OCI-LY1 (cell line): Measurements from ENCODE around the gene DIAPH3.

Experiments
- H2AFZ ChIP-seq: fragments of 200-600 bp; sonication (generic), shearing (Covaris generic); 2 replicates; pipeline ENCODE4 v1.6.0; 2014; ENCODE audit warnings: antibody characterized with exemption, mild to moderate bottlenecking, low read length
- H3F3A ChIP-seq: fragments of 200-600 bp; sonication (generic), shearing (Covaris generic); 2 replicates; pipeline ENCODE4 v1.6.0; 2014; ENCODE audit warnings: mild to moderate bottlenecking, antibody characterized with exemption, low read length, moderate library complexity; ENCODE audit not compliant: insufficient read depth
- H3K27ac ChIP-seq: fragments of 200-600 bp; sonication (generic); 2 replicates; pipeline ENCODE4 v1.5.1; 2014; ENCODE audit warnings: low read length, mixed run types, mild to moderate bottlenecking, low read depth; ENCODE audit not compliant: poor library complexity, severe bottlenecking
- H3K27me3 ChIP-seq: fragments of 200-600 bp; sonication (generic); 2 replicates; pipeline ENCODE4 v1.6.0; 2014; ENCODE audit warnings: antibody characterized with exemption, mild to moderate bottlenecking, low read length, moderate library complexity; ENCODE audit not compliant: insufficient read depth
- H3K36me3 ChIP-seq: fragments of 200-600 bp; sonication (generic); 2 replicates; pipeline ENCODE4 v1.6.1; 2014; ENCODE audit warnings: mild to moderate bottlenecking, antibody characterized with exemption, low read length, moderate library complexity, mixed read lengths; ENCODE audit not compliant: insufficient read depth
- H3K4me1 ChIP-seq: fragments of 200-600 bp; sonication (generic); 2 replicates; pipeline ENCODE4 v1.5.1; 2014; ENCODE audit warnings: mild to moderate bottlenecking, low read length, moderate library complexity; ENCODE audit not compliant: insufficient read depth, severe bottlenecking
- H3K4me2 ChIP-seq: fragments of 200-600 bp; sonication (generic), shearing (Covaris generic); 2 replicates; pipeline ENCODE4 v1.6.1; 2014; ENCODE audit warnings: low read length
- H3K4me3 ChIP-seq: fragments of 200-600 bp; sonication (generic); 2 replicates; pipeline ENCODE4 v1.5.1; 2014; ENCODE audit warnings: low read length, low read depth, mild to moderate bottlenecking, mixed read lengths; ENCODE audit not compliant: poor library complexity, severe bottlenecking
- H3K79me2 ChIP-seq: fragments of 200-600 bp; shearing (Covaris generic); 2 replicates; pipeline ENCODE4 v1.6.1; 2016; ENCODE audit warnings: mixed run types, low read length, mixed read lengths; ENCODE audit not compliant: insufficient read depth
- H3K9ac ChIP-seq: fragments of 200-600 bp; sonication (generic), shearing (Covaris generic); 2 replicates; pipeline ENCODE4 v1.6.1; 2014; ENCODE audit warnings: mild to moderate bottlenecking, low read length, mixed read lengths
- H3K9me2 ChIP-seq: fragments of 200-600 bp; sonication (generic), shearing (Covaris generic); 2 replicates; pipeline ENCODE4 v1.6.1; 2014; ENCODE audit warnings: low read depth, mild to moderate bottlenecking, low read length, mixed read lengths
- H3K9me3 ChIP-seq: fragments of 200-600 bp; shearing (Covaris generic); 2 replicates; pipeline ENCODE4 v1.6.1; 2014; ENCODE audit warnings: low read length, mixed read lengths
- H4K20me1 ChIP-seq: fragments of 200-600 bp; sonication (generic), shearing (Covaris generic); 2 replicates; pipeline ENCODE4 v1.6.0; 2016; ENCODE audit warnings: mild to moderate bottlenecking, low read length; ENCODE audit not compliant: insufficient read depth
- CTCF ChIP-seq: fragments of 200-600 bp; sonication (generic), shearing (Covaris generic); IDR thresholded peaks from 2 replicates; pipeline ENCODE4 v1.5.1; 2017; ENCODE audit warnings: mild to moderate bottlenecking, antibody characterized with exemption, low read length, moderate library complexity, mixed read lengths
- EZH2 ChIP-seq: fragments of 200-600 bp; sonication (generic), shearing (Covaris generic); IDR thresholded peaks from 2 replicates; pipeline ENCODE4 v1.8.0; 2017; ENCODE audit warnings: borderline replicate concordance, mixed run types, mild to moderate bottlenecking, antibody characterized with exemption, low read length, moderate library complexity, mixed read lengths

The DIAPH3 gene

GRCh38 chr13:60146471-60146870, 17.3 kb downstream of the DIAPH3 start:
- Histone ChIP-seq H3K9me2 (no peaks in the 10 kb centered on the region), H3K9me3 (no peaks in the 10 kb centered on the region), H3K4me1 (peaks cover 4% of the 10 kb centered on the region), H2AFZ (no peak overlapping the region), H3K36me3 (no peaks in the 10 kb centered on the region), H3K27me3 (no peaks in the 10 kb centered on the region), H3K4me3 (no peak overlapping the region), H3F3A (no peaks in the 10 kb centered on the region), H4K20me1 (no peaks in the 10 kb centered on the region), H3K9ac (no peak overlapping the region), H3K4me2 (no peak overlapping the region), H3K79me2 (peaks cover 35% of the 10 kb centered on the region), H3K27ac (no peak overlapping the region)
- no peak for TF ChIP-seq CTCF
- no peak for TF ChIP-seq EZH2

GRCh38 chr13:60143775-60144174, 20.0 kb downstream of the DIAPH3 start:
- Histone ChIP-seq H3K4me2 (no peak overlapping the region), H3K4me3 (no peak overlapping the region), H4K20me1 (no peaks in the 10 kb centered on the region), H3K79me2 (peaks cover 53% of the 10 kb centered on the region), H3K9ac (no peak overlapping the region), H3F3A (no peaks in the 10 kb centered on the region), H3K36me3 (no peaks in the 10 kb centered on the region), H3K9me3 (no peaks in the 10 kb centered on the region), H3K27ac (no peak overlapping the region), H3K4me1 (no peaks in the 10 kb centered on the region), H3K27me3 (no peaks in the 10 kb centered on the region), H3K9me2 (no peaks in the 10 kb centered on the region), H2AFZ (no peak overlapping the region)
- no peak for TF ChIP-seq CTCF
- no peak for TF ChIP-seq EZH2

- H3K27me3 ChIP-seq, result no peaks in the 10 kb centered on the region
- H3K4me3 ChIP-seq, result no peak overlapping the region
- H3K9me2 ChIP-seq, result no peaks in the 10 kb centered on the region
- no peak overlapping the region for H3K27ac ChIP-seq
- H3F3A ChIP-seq, result no peaks in the 10 kb centered on the region
- H3K4me2 ChIP-seq, result no peak overlapping the region
- H3K36me3 ChIP-seq, result no peaks in the 10 kb centered on the region
- TF ChIP-seq EZH2 (no peak), CTCF (no peak)
- no peak overlapping the region for H2AFZ ChIP-seq
- no peaks in the 10 kb centered on the region for H3K9me3 ChIP-seq
- H3K9ac ChIP-seq, result no peak overlapping the region
- peaks cover 28% of the 10 kb centered on the region for H3K79me2 ChIP-seq
- no peaks in the 10 kb centered on the region for H3K4me1 ChIP-seq
- H4K20me1 ChIP-seq, result no peaks in the 10 kb centered on the region
Measured at GRCh38 chr13:60139272-60139671, 24.5 kb downstream of the DIAPH3 start.
